HEK293T (cell line): ENCODE data around the gene MGAT5B.

Experiments
- CTCF ChIA-PET: fragments of 350-600 bp; formaldehyde crosslinking; extraction: SDS; loops from one replicate; lab custom pipeline; 2021; ENCODE audit warnings: antibody characterized with exemption, inconsistent platforms; lab: Yijun Ruan, JAX
- POLR2A ChIA-PET: fragments of 350-600 bp; formaldehyde crosslinking; extraction: SDS; loops from one replicate; lab custom pipeline; 2020; ENCODE audit warnings: antibody characterized with exemption, inconsistent platforms; lab: Yijun Ruan, JAX
- DNase-seq: peaks from one replicate; pipeline ENCODE4 v3.0.0; 2012; ENCODE audit warnings: mixed read lengths; ENCODE audit errors: extremely low spot score
- ARNT ChIP-seq: fragments of 450-650 bp; IDR thresholded peaks from 2 replicates; pipeline ENCODE4 v1.6.1; 2017; ENCODE audit warnings: mild to moderate bottlenecking
- BHLHE40 ChIP-seq: fragments of 450-650 bp; IDR thresholded peaks from 2 replicates; pipeline ENCODE4 v1.6.1; 2016; ENCODE audit warnings: mild to moderate bottlenecking, moderate library complexity, borderline replicate concordance
- CTBP1 ChIP-seq: fragments of 450-650 bp; IDR thresholded peaks from 2 replicates; pipeline ENCODE4 v1.6.1; 2016; ENCODE audit warnings: borderline replicate concordance
- ELF4 ChIP-seq: fragments of 450-650 bp; IDR thresholded peaks from 2 replicates; pipeline ENCODE4 v1.6.1; 2017; ENCODE audit warnings: antibody characterized with exemption
- FOXA1 ChIP-seq: fragments of 450-650 bp; IDR thresholded peaks from 2 replicates; pipeline ENCODE4 v1.6.1; 2016; ENCODE audit warnings: mild to moderate bottlenecking
- FOXK2 ChIP-seq: fragments of 450-650 bp; IDR thresholded peaks from 2 replicates; pipeline ENCODE4 v1.6.1; 2016; ENCODE audit warnings: mild to moderate bottlenecking
- FOXM1 ChIP-seq: fragments of 450-650 bp; IDR thresholded peaks from 2 replicates; pipeline ENCODE4 v1.6.1; 2017; ENCODE audit warnings: mild to moderate bottlenecking, borderline replicate concordance
- HDGF ChIP-seq: fragments of 450-650 bp; IDR thresholded peaks from 2 replicates; pipeline ENCODE4 v1.6.1; 2017; ENCODE audit warnings: antibody characterized with exemption, borderline replicate concordance
- L3MBTL2 ChIP-seq: fragments of 450-650 bp; conservative IDR thresholded peaks from 2 replicates; pipeline ENCODE4 v1.6.1; 2016; ENCODE audit warnings: mild to moderate bottlenecking
- LEF1 ChIP-seq: fragments of 450-650 bp; IDR thresholded peaks from 2 replicates; pipeline ENCODE4 v1.6.1; 2017; ENCODE audit warnings: mild to moderate bottlenecking, borderline replicate concordance
- NFRKB ChIP-seq: fragments of 450-650 bp; IDR thresholded peaks from 2 replicates; pipeline ENCODE4 v1.6.1; 2016; ENCODE audit warnings: mild to moderate bottlenecking, moderate library complexity
- SP1 ChIP-seq: fragments of 450-650 bp; IDR thresholded peaks from 2 replicates; pipeline ENCODE4 v1.6.1; 2017
- SUZ12 ChIP-seq: fragments of 450-650 bp; IDR thresholded peaks from 2 replicates; pipeline ENCODE4 v1.6.1; 2016; ENCODE audit warnings: mild to moderate bottlenecking
- TARDBP ChIP-seq: fragments of 450-650 bp; IDR thresholded peaks from 2 replicates; pipeline ENCODE4 v1.6.1; 2016
- ZNF384 ChIP-seq: fragments of 450-650 bp; IDR thresholded peaks from 2 replicates; pipeline ENCODE4 v1.6.1; 2016
- TF ChIP-seq, protein P1 (sequence below): fragments of 450-650 bp; IDR thresholded peaks from 2 replicates; pipeline ENCODE4 v1.6.1; 2016

MGAT5B gene

DNA sequence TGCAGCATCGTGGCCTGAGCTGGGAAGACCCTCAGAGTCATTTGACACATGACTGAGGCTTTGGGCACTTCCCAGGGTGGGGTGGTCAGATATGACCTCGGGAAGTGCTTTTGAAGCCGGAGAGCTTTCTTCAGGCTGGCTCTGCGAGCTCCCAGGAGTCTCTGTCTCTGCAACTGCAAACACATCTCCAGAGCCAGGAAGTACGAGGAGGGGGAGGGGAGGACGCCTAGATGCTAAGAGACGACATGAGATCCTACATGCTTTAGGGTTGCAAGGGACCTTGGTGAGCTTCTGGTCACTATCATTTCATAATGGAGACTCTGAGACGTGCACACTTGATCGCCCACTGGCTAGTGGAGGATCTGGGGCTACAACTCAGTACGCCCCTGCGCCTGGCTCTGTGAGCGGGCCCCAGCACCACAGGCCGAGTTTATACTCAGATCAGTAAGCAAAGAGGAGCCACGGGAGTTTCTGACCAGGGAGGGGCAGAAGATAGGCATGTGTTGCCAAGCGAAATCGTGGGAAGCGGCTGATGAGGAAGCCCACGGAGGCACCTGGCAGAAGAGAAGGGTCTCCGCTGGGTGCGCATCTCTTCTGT lies 527 bp upstream of the MGAT5B start:
- ChIA-PET CTCF (interaction anchor here (0.6 to 2.2 kb wide), 19 partner anchors 10 to 392 kb away, joined by 3 to 20 read pairs (median 4); no protein-coding TSS in a partner anchor), POLR2A (interaction anchor here (0.7 to 1.4 kb wide), 8 partner anchors 67 to 196 kb away, joined by 3 to 8 read pairs (median 3); partner anchors contain the start of gene METTL23)
- TF ChIP-seq ZNF384 (no peak), FOXA1 (no peak), ARNT (no peak), SP1 (no peak), SUZ12 (no peak), LEF1 (no peak), BHLHE40 (no peak), FOXM1 (no peak), CTBP1 (no peak), ELF4 (no peak), FOXK2 (no peak), L3MBTL2 (no peak)
- TF ChIP-seq, protein P1, sequence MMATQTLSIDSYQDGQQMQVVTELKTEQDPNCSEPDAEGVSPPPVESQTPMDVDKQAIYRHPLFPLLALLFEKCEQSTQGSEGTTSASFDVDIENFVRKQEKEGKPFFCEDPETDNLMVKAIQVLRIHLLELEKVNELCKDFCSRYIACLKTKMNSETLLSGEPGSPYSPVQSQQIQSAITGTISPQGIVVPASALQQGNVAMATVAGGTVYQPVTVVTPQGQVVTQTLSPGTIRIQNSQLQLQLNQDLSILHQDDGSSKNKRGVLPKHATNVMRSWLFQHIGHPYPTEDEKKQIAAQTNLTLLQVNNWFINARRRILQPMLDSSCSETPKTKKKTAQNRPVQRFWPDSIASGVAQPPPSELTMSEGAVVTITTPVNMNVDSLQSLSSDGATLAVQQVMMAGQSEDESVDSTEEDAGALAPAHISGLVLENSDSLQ, result no peak
- DNase-seq, result no peak

- CTCF ChIA-PET, result interaction anchor here (0.6 to 2.2 kb wide), 9 partner anchors 12 to 391 kb away, joined by 3 to 20 read pairs (median 4); no protein-coding TSS in a partner anchor
- no peak for TF ChIP-seq CTBP1
- TF ChIP-seq NFRKB, result no peak
- TF ChIP-seq ARNT, result no peak
- TF ChIP-seq TARDBP, result no peak
- no peak for TF ChIP-seq FOXA1
- no peak for TF ChIP-seq FOXK2
- no peak for TF ChIP-seq SUZ12
- no peak for TF ChIP-seq FOXM1
- TF ChIP-seq L3MBTL2, result no peak
- TF ChIP-seq BHLHE40, result no peak
- no peak for TF ChIP-seq LEF1
- no peak for TF ChIP-seq HDGF
- TF ChIP-seq ZNF384, result no peak
- no peak for TF ChIP-seq ELF4
- no peak for TF ChIP-seq SP1
- TF ChIP-seq, protein P1, result no peak
- peak; percentile 56 for DNase-seq
- POLR2A ChIA-PET, result interaction anchor here (1.0 to 1.9 kb wide), 4 partner anchors 11 to 187 kb away, joined by 3 to 8 read pairs (median 5); partner anchors contain the start of gene METTL23
Measured at GRCh38 chr17:76868669-76869495, 678 bp downstream of the MGAT5B start.

GRCh38 chr17:76869496-76870376 lies 1.5 kb downstream of the MGAT5B start:
- TF ChIP-seq ARNT (no peak), ELF4 (no peak), ZNF384 (no peak), L3MBTL2 (no peak), NFRKB (no peak), HDGF (no peak), TARDBP (no peak), LEF1 (no peak), SUZ12 (no peak), SP1 (no peak), BHLHE40 (no peak), CTBP1 (no peak), FOXK2 (no peak), FOXM1 (no peak), FOXA1 (no peak)
- TF ChIP-seq, protein P1, result no peak
- CTCF ChIA-PET, result no interaction called here
- DNase-seq, result no peak
- POLR2A ChIA-PET, result interaction anchor here (1.9 kb wide), 1 partner anchor 10 kb away, joined by 6 read pairs; no protein-coding TSS in a partner anchor

- CTCF ChIA-PET, result no interaction called here
- POLR2A ChIA-PET, result interaction anchor here (1.8 to 1.9 kb wide), 2 partner anchors 10 to 218 kb away, joined by 5 to 6 read pairs; no protein-coding TSS in a partner anchor
- DNase-seq, result no peak
- TF ChIP-seq L3MBTL2, result no peak
- no peak for TF ChIP-seq ZNF384
- no peak for TF ChIP-seq ARNT
- no peak for TF ChIP-seq TARDBP
- TF ChIP-seq CTBP1, result no peak
- no peak for TF ChIP-seq NFRKB
Measured at GRCh38 chr17:76870377-76870714, 2.1 kb downstream of the MGAT5B start.

DNA sequence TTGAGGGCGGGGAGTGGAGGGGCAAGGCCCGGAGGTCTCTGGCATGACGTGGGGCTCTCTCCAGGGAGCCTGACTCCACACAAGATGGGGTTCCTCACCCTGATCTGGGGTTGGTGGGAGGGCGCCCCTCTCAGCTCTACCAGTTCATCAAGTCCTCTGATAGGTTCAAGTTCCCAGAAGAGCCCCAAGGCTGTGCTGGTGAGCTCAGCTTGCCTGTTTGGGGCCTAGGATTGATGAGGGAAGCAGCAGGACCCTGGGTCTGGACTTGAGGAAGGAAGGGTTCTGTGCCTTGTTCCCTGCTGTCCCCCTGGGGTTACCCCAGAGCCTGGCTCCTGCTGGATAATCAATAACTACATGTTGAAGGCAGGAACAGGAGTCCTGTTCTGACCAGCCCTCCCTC lies 3.5 kb downstream of the MGAT5B start:
- TF ChIP-seq, protein P1, result no peak
- no peak for TF ChIP-seq BHLHE40
- TF ChIP-seq FOXA1, result no peak
- no peak for TF ChIP-seq SUZ12
- TF ChIP-seq HDGF, result no peak
- TF ChIP-seq FOXK2, result no peak
- no peak for TF ChIP-seq SP1
- TF ChIP-seq ZNF384, result no peak
- TF ChIP-seq LEF1, result no peak
- no peak for TF ChIP-seq FOXM1
- TF ChIP-seq CTBP1, result no peak
- TF ChIP-seq TARDBP, result no peak
- no peak for TF ChIP-seq ELF4
- no peak for TF ChIP-seq NFRKB
- TF ChIP-seq ARNT, result no peak
- no peak for TF ChIP-seq L3MBTL2
- ChIA-PET POLR2A (interaction anchor here (1.8 kb wide), 1 partner anchor 217 kb away, joined by 5 read pairs; no protein-coding TSS in a partner anchor), CTCF (interaction anchor here (0.5 to 0.6 kb wide), 3 partner anchors 18 to 404 kb away, joined by 3 to 4 read pairs (median 3); no protein-coding TSS in a partner anchor)
- DNase-seq, result no peak
